ENCODE measurements around the gene OR13C9.
"Not testable (repeated sequence)": the region's sequence is repeated elsewhere in the genome, so short reads cannot be mapped to it uniquely, and the experiment has no call there.

Gene OR13C9, protein sequence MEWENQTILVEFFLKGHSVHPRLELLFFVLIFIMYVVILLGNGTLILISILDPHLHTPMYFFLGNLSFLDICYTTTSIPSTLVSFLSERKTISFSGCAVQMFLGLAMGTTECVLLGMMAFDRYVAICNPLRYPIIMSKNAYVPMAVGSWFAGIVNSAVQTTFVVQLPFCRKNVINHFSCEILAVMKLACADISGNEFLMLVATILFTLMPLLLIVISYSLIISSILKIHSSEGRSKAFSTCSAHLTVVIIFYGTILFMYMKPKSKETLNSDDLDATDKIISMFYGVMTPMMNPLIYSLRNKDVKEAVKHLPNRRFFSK

DNA sequence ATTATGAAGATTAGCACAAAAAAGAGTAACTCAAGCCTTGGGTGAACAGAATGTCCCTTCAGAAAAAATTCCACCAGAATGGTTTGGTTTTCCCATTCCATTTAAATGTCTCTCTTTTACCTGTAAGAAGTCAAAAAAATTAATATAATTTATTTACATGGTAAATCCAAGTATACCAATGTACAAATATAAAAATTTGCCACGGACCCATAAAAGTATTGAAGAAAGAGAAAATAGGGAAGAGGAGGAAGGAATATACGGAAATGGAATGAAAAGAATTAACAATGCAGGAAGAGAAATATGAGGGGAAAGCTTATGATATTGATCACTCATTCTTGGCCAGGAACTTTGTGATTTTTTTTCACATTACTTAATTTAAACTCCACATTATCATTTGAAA is at the start of gene OR13C9:
Gene OR13C9, minus strand, starts transcription at position 101 of the 400 bp plus-strand sequence. Its CDS starts 0 bp downstream, at position 101.
- in situ Hi-C loops (cut with MboI; ENCODE audit: low sequenced_read_pairs), result no loop called here

DNA sequence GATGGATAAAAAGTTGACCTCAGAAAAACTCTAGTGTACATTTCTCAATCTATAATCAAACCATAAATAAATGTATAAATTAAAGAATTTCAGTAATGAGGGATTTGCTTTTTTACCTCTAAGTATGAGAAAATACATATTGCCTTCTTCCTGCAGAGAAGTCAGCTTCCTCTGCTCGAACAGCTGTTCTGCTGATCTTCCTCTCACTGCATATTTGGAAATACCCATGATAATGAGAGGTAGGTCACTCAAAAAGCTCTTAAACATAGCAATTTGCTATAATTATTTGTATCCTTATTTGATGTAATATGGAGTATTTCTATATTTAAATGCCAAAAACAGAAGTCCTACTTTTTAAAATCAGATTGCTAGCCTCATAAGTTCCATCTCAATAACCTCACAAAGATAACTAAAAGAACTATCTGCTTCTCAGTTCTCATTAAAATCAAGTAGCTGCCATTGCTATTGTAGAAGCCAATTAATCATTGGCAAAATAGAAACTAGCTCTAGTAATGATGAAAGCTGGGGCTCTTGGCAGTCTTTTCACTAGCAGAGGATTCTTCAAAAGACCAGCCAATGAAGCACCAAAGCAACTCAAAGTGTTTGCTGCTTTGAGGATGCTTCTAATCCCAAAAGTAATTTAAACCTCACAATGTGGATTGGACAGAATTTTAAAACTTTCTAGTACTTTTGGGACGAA is 40.6 kb upstream of the OR13C9 start:
- in situ Hi-C loops (cut with MboI; ENCODE audit: low sequenced_read_pairs), result no loop called here

DNA sequence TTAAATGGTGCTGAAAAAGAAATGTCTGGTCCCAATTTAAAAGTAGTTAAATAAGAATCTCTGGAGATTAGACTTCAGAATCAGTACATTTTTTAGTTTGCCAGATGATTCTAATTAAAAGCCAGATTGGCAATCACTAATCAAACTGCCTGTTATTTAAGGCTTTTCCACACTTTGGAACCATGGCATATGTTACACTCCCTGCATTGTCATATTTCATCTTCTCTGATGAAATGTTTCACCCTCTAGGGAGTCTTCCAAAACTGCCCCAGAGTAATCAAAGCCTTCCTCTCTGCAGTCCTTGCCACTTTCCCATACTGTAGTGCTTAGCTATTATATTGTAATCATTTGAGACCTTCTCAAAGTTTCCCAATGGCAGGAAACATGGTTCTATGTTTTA is 17.5 kb upstream of the OR13C9 start:
- in situ Hi-C loops (cut with MboI; ENCODE audit: low sequenced_read_pairs), result no loop called here

DNA sequence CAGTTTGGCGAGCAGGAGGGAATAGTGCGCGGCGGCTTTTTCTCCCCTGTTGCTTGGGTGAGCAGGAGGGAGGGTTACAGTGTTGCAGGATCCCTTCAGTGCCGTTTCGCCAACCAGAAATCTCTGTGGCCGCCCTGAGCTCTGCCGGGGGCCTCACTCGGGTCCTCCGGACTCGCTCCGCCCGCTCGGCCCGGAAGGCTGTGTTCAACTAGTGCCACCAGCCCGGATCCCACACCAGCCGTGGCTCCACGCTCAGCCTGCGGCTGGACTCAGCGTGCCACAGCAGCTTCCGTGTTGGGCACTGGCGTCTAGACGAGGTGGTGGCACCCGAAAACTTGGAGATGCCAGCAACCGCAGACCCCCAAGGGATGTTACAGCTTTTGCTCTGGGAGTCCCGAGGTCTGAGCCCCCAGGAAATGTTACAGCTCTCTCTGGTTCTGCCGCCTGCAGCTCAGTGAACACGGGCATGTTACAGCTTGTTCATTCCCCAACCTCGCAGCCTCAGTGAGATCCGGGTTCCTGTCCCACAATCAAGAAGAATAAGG is 16.0 kb upstream of the OR13C9 start:
- in situ Hi-C loops (cut with MboI; ENCODE audit: low sequenced_read_pairs), result no loop called here

DNA sequence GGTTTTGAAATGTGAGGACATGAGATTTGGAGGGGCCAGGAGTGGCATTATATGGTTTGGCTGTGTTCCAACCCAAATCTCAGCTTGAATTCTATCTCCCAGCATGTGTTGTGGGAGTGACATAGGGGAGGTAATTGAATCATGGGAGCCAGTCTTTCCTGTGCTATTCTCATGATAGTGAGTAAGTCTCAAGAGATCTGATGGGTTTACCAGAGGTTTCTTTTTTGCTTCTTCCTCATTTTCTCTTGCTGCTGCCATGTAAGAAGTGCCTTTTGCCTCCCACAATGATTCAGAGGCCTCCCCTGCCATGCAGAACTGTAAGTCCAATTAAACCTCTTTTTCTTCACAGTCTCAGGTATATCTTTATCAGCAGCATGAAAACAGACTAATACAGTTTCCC is 8.0 kb upstream of the OR13C9 start:
- in situ Hi-C loops (cut with MboI; ENCODE audit: low sequenced_read_pairs), result not testable (repeated sequence)

DNA sequence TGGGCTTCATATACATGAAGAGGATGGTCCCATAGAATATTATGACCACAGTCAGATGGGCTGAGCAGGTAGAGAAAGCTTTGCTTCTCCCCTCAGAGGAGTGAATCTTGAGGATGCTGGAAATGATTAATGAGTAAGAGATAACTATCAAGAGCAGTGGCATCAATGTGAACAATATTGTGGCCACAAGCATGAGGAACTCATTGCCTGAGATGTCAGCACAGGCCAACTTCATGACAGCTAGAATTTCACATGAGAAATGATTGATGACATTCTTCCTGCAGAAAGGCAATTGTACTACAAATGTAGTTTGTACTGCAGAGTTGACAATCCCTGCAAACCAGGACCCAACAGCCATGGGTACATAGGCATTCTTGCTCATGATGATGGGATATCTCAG is 586 bp downstream of the OR13C9 start:
- in situ Hi-C loops (cut with MboI; ENCODE audit: low sequenced_read_pairs), result no loop called here

DNA sequence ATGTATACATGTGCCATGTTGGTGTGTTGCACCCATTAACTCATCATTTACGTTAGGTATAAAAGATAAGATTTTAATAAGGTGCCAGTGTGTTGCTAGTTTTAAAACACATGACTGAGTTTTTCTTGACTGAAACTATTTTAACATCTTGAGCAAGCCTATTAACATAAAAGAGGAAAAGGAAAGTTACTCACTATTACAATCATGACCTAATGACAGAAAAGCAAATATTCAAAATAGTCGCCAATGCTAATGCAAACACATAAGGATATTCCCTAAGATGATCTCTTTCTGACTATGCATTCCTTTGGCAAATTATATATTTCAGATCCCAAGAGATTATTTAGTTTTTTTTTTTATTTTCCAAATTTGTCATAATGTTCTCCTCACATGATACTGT is 6.8 kb downstream of the OR13C9 start:
- in situ Hi-C loops (cut with MboI; ENCODE audit: low sequenced_read_pairs), result no loop called here

DNA sequence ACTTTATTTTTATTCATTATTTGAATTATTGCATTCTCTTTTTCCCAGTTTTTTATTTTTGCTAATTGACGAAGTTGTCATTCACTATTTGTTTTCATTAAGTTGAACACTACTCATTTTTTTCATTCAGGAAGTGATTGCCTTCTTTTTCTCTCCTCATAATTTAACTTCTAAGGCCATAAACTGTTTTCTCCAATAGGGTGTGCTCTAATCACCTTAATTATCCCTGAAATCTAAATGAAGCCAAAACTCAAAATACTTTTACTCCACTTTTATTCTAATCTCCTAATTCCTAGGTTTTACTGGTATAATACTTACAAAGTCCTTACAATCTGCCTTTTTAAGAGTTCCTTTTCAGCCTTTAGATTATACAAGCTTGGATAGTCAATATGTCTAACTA is 9.7 kb downstream of the OR13C9 start:
- in situ Hi-C loops (cut with MboI; ENCODE audit: low sequenced_read_pairs), result no loop called here

DNA sequence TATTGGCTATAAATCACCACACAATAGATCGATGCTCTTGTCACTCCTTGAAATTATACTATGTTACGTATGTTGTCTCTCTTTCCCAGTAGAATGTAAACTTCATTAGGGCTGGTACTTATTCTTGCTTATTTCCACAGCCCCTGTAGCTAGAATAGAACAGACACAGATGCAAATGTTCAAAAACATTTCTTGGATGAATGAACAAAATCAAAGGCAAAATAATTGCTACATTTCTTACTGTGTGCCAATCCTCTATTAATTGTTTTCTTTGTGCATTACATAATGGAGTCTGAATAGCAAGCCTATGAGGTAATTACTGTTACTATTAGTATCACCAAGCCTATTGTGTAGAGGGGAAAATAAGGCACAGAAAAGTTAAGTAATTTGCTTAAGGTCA is 11.9 kb downstream of the OR13C9 start:
- in situ Hi-C loops (cut with MboI; ENCODE audit: low sequenced_read_pairs), result no loop called here

DNA sequence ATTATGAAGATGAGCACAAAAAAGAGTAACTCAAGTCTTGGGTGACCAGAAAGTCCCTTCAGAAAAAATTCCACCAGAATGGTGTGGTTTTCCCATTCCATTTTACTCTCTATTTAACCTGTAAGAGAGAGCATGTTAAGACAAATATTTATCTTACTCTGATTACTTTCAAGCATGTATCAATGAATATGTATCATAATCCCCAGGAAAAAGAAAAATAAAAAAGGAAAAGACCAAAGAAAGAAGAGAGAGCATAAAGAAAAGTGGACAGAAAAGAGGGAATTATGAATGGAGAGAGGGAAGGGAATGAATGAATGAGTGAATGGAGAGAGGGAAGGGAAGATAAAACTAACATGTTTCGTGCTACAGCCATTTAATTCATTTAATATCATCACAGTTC is 12.5 kb downstream of the OR13C9 start, which contains the start of gene OR13C2:
Gene OR13C2, minus strand, starts transcription at position 101 of the 400 bp plus-strand sequence. Its CDS starts 0 bp downstream, at position 101.
- in situ Hi-C loops (cut with MboI; ENCODE audit: low sequenced_read_pairs), result not testable (repeated sequence)

DNA sequence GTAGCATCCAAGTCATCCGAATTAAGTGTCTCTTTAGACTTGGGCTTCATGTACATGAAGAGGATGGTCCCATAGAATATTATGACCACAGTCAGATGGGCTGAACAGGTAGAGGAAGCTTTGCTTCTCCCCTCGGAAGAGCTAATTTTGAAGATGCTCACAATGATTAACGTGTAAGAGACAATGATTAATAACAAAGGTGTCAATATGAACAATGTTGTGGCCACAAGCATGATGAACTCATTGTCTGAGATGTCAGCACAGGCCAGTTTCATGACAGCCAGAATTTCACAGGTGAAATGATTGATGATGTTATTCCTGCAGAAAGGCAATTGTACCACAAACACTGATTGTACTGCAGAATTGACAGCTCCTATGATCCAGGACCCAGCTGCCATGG is 13.2 kb downstream of the OR13C9 start:
- in situ Hi-C loops (cut with MboI; ENCODE audit: low sequenced_read_pairs), result no loop called here

DNA sequence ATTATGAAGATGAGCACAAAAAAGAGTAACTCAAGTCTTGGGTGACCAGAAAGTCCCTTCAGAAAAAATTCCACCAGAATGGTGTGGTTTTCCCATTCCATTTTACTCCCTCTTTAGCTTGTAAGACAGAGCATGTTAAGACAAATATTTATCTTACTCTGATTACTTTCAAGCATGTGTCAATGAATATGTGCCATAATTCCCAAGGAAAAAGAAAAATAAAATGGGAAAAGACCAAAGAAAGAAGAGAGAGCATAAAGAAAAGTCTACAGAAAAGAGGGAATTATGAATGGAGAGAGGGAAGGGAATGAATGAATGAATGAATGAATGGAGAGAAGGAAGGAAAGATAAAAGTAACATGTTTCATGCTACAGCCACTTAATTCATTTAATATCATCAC is 18.7 kb downstream of the OR13C9 start, which contains the start of gene OR13C5:
Gene OR13C5, minus strand, starts transcription at position 101 of the 400 bp plus-strand sequence. Its CDS starts 0 bp downstream, at position 101.
- in situ Hi-C loops (cut with MboI; ENCODE audit: low sequenced_read_pairs), result not testable (repeated sequence)

DNA sequence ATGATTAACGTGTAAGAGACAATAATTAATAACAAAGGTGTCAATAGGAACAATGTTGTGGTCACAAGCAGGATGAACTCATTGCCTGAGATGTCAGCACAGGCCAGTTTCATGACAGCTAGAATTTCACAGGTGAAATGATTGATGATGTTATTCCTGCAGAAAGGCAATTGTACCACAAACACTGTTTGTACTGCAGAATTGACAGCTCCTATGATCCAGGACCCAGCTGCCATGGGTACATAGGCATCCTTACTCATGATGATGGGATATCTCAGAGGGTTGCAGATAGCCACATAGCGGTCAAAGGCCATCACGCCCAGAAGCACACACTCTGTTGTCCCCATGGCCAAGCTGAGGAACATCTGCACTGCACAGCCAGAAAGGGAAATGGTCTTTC is 19.3 kb downstream of the OR13C9 start:
- in situ Hi-C loops (cut with MboI; ENCODE audit: low sequenced_read_pairs), result not testable (repeated sequence)

DNA sequence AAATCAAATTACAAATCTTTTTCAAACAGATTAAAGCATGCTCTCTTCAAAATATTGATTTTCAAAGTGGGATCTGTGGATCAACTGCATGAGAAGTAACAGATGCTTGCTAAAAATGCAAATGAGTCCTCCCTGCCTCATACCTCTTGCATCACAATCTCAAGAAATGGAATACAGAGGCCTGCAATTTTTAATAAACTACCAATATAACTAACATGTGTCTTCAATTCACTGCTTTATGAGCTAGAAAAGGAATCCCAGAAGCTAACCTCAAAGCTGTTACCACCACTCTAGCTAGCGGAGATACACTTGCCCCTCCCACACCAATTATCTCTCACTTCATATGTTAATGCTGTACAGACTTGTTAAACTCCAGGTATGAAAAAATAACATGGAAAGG is 28.4 kb downstream of the OR13C9 start:
- in situ Hi-C loops (cut with MboI; ENCODE audit: low sequenced_read_pairs), result no loop called here

DNA sequence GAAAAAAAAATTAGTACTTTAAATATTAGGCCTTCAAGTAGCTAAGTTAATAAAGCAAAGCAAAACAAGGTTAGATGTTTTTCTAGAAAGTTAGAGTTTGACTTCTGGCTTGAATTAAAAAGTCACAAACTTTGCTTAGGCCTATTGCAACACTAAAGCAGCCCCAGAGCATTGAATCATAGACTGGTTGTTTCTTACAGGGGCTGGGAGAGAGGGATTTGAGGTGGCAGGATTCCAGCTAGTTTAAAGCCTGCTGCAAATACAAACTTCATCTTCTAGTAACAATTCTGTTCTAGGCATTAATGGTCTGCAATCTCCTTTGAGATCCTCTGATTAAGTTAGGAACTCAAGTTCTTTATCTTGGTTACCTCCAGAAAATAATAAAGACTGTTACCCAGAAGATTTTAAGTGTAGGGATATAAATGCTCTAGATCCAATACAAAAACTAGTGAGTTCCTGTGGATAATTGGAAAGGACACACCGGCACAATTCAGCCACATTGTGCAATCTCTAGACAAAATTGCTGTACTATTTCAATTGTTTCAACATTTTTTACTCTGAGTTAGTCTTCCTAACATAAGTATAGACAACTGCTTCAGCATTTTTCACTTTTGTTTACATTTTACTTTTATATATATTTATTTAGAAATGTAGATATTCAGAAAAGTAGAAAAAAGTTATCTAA is 31.4 kb downstream of the OR13C9 start:
- in situ Hi-C loops (cut with MboI; ENCODE audit: low sequenced_read_pairs), result no loop called here

DNA sequence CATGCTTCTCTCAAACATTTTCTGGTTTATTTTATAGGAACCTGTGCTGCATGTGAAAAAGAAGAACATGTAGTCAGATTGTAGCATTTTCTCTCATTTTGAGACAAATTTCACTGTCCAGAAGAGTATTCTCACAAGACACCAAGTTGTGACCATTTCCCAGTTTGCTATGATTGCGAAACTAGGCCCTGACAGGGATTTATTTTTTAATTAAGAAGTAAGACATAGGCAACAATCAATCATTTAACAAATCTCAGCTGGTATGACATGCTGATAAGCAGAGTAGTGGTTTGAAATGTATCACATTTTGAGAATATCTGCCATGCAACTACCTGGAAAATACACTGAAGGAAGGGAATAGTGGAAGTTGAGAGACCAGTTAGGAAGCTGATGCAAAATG is 37.4 kb downstream of the OR13C9 start:
- in situ Hi-C loops (cut with MboI; ENCODE audit: low sequenced_read_pairs), result no loop called here

DNA sequence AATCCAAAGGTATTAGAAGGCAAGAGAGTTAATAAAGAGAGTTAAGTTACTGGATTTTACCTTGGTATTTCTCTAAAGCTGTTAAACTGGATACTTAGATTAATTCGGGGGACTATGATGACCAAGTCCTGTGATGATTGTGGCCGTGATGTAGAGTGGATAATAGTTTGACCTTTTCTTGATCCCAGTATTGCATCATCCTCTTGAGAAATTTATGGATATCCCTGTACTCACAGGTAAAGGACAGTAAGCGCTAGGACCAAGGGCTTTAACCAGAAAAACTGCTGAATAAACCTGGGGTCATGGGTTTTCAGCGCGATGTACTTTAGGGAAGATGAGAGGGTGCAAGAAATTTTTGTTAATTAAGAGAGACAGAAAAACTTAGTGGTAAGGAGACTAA is 40.7 kb downstream of the OR13C9 start:
- in situ Hi-C loops (cut with MboI; ENCODE audit: low sequenced_read_pairs), result no loop called here

DNA sequence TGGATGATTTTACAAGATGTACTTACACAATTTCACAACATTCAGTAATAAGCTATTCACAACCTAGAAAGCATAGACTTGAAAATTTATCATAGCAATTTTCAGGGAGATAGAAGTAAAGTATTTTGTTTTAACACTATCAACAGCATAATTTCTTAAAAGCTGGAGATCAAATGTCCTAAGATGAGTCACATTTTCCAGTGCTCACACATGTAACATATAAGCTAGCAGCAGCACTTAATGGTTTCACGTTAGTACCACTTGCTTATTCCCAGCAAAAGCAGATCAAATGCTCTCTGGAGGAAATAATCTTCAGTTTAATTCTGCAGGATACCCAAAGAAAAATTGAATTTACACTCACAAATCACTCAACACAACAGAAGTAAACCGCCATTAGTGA is 42.5 kb downstream of the OR13C9 start:
- in situ Hi-C loops (cut with MboI; ENCODE audit: low sequenced_read_pairs), result no loop called here

DNA sequence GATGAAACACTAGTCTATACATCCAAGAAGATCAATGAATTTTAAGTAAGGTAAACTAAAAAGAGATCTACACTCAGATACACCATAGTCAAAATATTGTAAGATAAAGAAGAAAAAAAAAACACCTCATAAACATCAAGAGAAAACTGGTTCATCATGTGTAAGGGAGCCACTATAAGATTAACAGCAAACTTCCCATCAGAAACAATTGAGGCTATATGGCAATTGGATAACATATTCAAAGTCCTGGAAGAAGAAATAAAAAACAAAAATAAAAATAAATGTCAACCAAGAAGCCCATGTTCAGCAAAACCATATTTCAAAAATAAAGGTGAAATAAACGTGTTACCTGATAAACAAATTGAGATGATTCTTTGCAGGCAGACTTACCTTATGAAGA is 45.4 kb downstream of the OR13C9 start:
- in situ Hi-C loops (cut with MboI; ENCODE audit: low sequenced_read_pairs), result no loop called here

DNA sequence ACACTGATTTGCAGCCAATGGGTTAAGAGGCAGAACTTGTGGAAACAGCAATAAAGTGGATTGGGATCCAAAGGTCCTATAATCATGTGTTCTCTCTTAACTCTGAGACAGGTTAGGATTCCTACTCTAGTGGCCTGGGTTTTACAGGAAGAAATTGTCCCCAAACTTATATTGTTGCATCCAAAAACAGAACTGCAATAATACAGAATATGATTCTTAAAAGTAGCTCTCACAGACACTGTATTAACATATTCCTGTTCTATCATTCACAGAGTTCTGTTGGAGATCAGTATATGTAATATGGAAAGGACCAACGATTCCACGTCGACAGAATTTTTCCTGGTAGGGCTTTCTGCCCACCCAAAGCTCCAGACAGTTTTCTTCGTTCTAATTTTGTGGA is 49.1 kb downstream of the OR13C9 start, which contains the start of gene OR13C8:
Gene OR13C8, plus strand, starts transcription at position 301 of the 400 bp plus-strand sequence. Its CDS starts 0 bp downstream, at position 301.
- in situ Hi-C loops (cut with MboI; ENCODE audit: low sequenced_read_pairs), result no loop called here
